GM19324 (cell line): ENCODE results near the gene ENTPD5.
"Not testable (repeated sequence)": the region's sequence is repeated elsewhere in the genome, so short reads cannot be mapped to it uniquely, and the experiment has no call there.

Source experiments
- ATAC-seq: cut with Tn5 transposase; IDR thresholded peaks from one replicate; pipeline ENCODE4 v1.9.1; 2021; ENCODE audit warnings: mild to moderate bottlenecking, moderate library complexity; ENCODE audit not compliant: unreplicated experiment, low FRiP score

Gene ENTPD5

DNA sequence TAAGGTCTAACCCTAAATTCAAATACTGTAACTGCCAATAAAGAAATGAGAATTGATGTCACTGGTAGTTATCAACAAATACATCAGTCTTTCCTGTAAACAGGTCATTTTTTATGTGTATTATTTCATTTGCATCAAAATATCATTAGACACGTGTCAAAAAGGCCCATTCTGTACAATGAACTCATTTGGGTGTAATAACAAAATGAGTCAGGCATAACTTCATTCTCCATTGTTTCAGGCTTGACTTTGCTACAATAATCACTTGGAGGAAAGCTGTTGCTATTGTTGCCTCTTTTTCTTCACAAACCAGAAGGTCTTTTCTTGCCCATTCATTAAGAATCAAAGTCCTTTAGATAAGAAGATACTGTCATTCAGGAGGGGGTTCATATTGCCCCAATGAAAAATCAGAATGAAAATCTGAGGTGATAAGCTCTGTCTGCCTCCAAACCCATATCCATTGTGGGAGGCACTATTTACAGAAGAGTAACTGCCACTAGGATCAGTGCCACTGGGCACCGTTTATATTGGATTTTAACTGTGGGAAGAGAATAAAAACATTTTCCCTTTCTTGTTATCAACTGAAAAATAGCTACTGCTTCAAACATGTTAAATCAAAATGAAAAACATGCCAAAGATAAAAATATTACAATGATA, 10.1 kb downstream of the ENTPD5 start:
- no peak for ATAC-seq

- not testable (repeated sequence) for ATAC-seq
These were observed 13.4 kb downstream of the ENTPD5 start for GRCh38 chr14:74005664-74006063.

- ATAC-seq = no peak
These were observed 20.4 kb downstream of the ENTPD5 start for GRCh38 chr14:73998726-73999125.

GRCh38 chr14:73997944-73998447, 21.1 kb downstream of the ENTPD5 start:
- ATAC-seq = no peak

GRCh38 chr14:73997108-73997943, 21.8 kb downstream of the ENTPD5 start:
- no peak for ATAC-seq

DNA sequence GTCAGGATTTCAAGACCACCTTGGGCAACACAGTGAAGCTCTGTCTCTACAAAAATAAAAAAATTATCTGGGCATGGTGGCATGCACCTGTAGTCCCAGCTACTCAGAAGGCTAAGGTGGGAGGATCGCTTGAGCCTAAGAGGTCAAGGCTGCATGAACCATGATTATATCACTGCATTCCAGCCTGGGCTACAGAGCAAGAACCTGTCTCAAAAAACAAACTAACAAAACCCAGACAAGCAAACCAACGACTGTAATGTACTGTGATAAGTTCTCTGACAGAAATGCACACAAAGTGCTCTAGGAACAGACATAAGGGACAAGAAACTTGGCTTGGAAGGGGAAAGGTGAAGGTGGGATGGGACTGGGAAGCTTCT, 22.4 kb downstream of the ENTPD5 start:
- ATAC-seq = no peak

DNA sequence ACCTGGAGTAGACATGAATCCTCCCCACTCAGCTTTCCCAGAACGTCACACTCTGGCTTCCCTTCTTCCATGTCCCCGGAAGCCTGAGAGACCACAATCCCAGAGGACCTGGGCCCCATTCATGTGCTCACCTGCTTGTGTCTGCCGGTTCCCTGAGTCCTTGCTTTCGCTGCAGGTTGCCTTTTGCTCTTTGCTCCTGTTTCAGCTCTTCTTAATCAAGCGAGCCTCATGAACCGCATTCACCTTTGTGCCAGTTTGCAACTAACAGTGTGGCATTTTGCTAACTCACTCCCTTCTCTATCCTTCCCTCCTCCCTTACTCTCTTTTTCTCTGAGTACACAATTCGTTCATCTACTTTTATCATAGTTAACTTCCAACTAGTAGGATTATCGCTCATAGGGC, 23.1 kb downstream of the ENTPD5 start:
- no peak for ATAC-seq

DNA sequence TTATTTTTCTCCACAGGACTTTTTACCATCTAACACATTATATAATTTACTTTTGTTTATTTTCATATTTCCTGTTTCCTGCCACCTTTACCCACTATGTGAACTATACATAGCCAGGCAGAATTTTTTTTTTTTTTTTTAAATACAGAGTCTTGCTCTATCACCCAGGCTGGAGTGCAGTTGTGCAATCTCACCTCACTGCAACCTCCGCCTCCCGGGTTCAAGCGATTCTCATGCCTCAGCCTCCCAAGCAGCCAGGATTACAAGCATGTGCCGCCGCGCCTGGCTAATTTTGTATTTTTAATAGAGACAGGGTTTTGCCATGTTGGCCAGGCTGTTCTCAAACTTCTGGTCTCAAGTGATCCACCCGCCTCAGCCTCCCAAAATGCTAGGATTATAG, 24.2 kb downstream of the ENTPD5 start:
- not testable (repeated sequence) for ATAC-seq

GRCh38 chr14:73991092-73991491, 28.0 kb downstream of the ENTPD5 start:
- no peak for ATAC-seq

DNA sequence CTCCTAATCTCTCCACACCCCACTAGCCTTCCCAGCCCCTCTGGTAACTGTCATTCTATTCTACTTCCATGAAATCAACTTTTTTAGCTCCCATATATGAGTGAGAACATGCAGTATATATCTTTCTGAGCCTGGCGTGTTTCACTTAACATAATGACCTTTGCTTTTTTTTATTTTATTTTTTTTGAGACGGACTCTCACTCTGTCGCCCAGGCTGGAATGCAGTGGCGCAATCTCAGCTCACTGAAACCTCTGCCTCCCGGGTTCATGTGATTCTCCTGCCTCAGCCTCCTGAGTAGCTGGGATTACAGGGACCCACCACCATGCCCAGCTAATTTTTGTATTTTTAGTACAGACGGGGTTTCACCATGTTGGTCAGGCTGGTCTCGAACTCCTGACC, 30.4 kb downstream of the ENTPD5 start:
- ATAC-seq = not testable (repeated sequence)

DNA sequence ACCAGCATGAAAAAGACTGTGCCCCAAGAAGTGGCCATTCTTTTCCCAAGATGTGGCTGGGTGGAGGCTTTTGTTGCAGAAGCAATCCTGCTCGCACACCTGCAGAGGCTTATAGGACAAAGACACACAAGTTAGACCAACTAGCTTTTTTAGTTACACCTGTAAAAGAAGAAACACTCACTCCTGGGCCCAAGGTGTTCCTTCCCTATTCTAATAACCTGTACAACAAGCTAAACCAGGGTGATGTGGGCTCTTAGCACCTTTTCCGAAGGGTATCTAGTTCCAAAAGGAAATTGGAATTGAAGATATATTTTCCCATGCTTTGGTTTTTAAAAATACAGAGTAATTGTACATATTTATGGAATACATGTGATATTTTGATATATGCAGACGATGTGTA, 31.0 kb downstream of the ENTPD5 start:
- no peak for ATAC-seq

DNA sequence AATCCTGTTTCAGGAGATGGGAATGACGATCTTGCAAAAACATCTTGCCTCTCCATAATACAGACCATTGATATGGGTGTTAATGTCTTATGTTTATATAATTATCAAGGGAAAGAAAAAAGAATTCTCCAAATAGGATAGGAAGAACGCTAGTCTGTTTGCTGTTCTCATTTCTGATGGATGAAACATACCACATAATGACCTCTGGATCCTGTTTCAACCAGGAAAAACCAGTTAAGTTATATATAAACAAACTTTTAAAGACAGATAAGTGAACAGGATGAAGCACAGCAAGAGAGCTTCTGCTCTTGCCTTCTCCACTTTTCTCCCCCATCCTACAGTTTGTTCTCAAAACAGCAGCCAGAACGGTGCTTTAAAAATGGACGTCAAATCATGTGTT, 41.2 kb downstream of the ENTPD5 start:
- no peak for ATAC-seq

- ATAC-seq = no peak
These were observed 43.0 kb downstream of the ENTPD5 start for GRCh38 chr14:73976125-73976524.

- ATAC-seq = no peak
These were observed 45.6 kb downstream of the ENTPD5 start for GRCh38 chr14:73973497-73973896.

DNA sequence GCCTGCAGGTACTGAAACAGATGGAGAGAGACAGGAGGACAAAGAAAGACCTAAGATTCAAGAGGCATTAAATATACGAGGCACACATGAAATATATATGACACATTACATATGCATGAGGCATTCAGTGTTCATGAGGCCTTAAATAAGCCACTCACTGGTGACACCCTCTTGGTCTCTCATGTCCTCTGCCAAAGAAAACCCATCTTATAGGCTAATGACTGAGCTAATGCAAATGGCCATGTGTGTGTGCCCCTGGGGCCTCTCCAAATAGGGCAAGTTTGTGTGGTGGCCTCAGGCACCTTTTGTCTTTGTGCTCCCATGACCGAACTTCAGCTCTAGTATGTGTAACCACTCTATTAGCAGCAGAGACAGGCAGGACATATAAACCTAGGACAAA, 50.2 kb downstream of the ENTPD5 start:
- ATAC-seq = no peak

DNA sequence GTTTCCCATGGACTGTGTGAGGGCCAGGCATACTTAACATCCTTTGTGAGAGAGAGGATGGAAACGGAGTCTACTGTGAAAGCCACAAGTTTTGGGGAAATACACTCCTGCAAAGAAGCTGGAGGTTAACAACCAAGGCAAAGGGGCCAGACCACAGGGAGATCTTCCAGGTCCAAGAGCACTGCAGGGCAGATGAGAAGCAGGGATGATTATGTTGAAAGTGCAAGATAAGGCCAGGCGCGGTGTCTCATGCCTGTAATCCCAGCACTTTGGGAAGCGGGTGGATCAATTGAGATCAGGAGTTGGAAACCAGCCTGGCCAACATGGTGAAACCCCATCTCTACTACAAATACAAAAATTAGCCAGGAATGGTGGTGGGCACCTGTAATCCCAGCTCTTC, 53.9 kb downstream of the ENTPD5 start:
- no peak for ATAC-seq

DNA sequence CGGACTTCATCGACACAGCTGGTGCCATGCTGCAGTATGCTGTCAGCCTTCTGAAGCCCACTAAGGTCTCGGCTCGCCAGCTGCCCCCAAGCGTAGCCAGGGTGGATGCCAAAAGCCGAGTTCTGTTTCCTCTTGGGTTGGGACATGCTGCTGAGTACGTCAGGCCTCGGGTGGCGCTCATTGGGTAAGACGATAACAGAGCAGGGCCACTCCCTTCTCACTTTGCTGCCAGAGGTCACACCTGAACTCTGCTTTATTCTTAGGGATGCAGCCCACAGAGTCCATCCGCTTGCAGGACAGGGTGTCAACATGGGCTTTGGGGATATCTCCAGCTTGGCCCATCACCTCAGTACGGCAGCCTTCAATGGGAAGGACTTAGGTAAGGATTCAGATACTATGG, 57.9 kb downstream of the ENTPD5 start:
- no peak for ATAC-seq

DNA sequence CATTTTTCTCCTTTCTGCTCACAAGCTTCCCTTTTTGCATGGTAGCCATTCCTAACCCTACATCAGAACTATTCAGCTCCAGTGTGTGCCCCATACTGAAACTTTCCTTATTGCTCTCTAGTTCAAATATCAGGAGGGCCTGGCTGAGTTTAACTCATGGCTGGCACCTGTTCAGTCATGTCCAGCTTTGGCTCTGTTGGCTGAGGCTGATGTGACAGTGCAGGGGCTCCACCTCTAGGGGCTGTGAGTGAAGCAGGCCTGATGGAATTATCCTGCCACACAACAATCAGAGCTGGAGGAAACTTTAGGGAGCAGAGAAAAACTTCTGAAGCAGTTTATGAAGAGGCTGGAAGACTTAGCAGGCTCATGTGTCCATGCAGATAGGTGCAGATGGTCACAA, 60.5 kb downstream of the ENTPD5 start:
- no peak for ATAC-seq

- ATAC-seq = no peak
These were observed 63.4 kb downstream of the ENTPD5 start for GRCh38 chr14:73955674-73956073.

- ATAC-seq = no peak
These were observed 65.4 kb downstream of the ENTPD5 start for GRCh38 chr14:73953731-73954130.

DNA sequence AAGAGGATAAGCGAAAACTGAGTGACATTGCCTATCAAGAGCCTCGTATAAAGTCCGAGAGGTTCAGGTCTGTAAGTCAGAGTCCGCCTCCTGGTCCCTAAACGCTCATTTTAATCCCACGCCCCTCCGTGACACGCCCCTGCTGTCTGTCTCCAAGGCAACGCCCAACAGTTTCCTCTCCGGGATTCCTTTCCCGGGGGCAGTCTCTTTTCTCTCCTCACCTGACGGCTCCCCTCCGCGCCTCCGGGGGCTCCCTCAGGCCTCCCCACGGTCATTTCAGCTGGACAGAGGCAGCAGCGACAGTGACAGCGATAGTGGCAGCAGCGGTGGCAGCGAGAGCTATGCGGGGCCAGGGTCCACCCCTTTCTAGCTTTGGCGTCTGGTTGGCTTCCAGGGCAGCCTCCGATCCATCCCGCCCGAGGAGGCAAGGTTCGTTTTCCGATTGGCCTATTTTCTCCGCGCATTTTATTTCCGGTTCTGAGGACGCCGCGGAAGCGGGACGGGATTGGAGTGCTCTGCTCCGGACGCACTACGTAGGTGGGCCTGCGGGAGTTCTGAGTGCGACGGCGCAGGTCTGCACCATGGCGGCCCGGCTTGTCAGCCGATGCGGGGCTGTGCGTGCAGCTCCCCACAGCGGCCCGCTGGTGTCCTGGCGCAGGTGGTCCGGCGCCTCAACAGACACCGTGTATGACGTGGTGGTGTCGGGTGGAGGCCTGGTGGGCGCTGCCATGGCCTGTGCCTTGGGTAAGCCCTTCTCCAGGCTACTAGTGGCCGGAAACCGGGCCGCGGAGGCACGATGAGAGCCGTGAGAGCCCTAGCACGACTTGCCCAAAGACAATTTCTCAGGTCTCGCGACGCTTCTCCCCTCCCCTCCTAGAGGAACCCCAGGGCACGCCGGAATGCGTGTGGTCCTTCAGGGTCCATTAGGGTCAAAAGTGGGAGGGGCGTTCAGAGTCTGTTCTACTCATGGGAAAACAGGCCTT, 69.0 kb downstream of the ENTPD5 start, which contains the start of the genes COQ6 and FAM161B:
Gene COQ6 (plus strand): TSS at position 551 of the 983 bp plus-strand sequence. CDS start 31 bp downstream, at position 582.
Gene FAM161B (minus strand): TSS at position 343 of the 983 bp plus-strand sequence. CDS start 68 bp downstream, at position 275.
- ATAC-seq = peak; percentile 93
